Astrocyte of the cerebellum (primary cell): Measurements from ENCODE around the gene C16orf74.

ENCODE experiments used
- DNase-seq: peaks from one replicate; pipeline ENCODE4 v3.0.0-alpha.2; 2011; ENCODE audit warnings: low read depth
- H3K4me3 ChIP-seq: 2 replicates; pipeline ENCODE4 v1.5.1; 2011; ENCODE audit warnings: mild to moderate bottlenecking, low read depth, low read length, moderate library complexity
- CTCF ChIP-seq: IDR thresholded peaks from 2 replicates; pipeline ENCODE4 v1.5.1; 2012; ENCODE audit warnings: low read length, low read depth, moderate library complexity, mild to moderate bottlenecking; ENCODE audit errors: missing control alignments
- in situ Hi-C: cut with HindIII; loops from 2 replicates; pipeline ENCODE4 v1.10.0; 2017; ENCODE audit warnings: low sequenced_read_pairs

C16orf74 gene

DNA sequence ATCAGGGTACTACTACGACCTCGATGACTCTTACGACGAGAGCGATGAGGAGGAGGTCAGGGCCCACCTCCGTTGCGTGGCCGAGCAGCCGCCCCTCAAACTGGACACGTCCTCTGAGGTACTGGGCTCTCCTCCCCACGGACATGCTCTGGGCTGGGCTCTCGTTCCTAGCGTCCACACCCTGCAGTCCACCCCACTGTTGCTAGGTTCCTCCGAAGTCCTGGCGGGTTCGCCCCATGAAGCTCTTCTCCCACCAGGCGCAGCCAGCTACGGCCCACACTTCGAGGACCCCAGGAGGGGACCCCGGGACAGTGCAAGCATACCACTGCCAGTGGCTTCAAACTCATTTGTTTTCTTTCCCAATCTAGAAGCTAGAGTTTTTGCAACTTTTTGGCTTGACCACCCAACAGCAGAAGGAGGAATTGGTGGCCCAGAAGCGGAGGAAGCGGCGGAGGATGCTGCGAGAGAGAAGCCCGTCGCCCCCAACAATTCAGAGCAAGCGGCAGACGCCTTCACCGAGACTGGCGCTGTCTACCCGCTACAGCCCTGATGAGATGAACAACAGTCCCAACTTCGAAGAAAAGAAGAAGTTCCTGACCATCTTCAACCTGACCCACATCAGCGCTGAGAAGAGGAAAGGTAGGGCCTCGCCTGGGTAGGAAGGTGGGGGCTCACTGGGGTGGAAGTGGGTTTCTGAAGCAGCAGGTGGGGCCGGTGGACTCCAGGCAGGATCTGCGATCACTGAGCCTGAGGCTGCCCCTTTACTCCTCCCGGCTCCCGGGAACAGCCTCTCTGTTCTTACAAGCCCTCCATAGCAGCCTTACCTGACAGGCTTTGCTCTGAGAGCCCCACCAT lies 87.7 kb downstream of the C16orf74 start:
- in situ Hi-C loops: no loop called here
- no peak overlapping the region for H3K4me3 ChIP-seq
- no peak for DNase-seq
- no peak for TF ChIP-seq CTCF

DNA sequence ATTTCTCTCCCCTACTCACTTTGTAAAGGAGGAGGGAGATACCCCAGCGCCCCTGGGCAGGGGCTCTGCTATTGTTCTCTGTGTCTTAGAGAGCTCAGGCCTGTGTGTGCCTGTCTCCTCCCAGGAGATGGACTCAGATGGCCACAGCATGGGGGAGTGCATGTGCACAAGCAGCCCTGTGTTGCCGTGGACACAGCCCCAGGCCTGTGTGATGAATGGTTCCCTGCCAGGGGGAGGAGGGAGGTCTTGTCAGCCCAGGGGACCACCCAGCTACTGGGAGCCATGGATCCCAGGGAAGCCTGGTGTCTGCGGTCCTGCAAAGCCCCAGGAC lies 88.4 kb downstream of the C16orf74 start:
- in situ Hi-C loops: no loop called here
- no peak for DNase-seq
- TF ChIP-seq CTCF: no peak
- no peak overlapping the region for H3K4me3 ChIP-seq

GRCh38 chr16:85661740-85662481 lies 89.0 kb downstream of the C16orf74 start:
- in situ Hi-C loops: no loop called here
- DNase-seq: no peak
- TF ChIP-seq CTCF: no peak

GRCh38 chr16:85660843-85661739 lies 89.8 kb downstream of the C16orf74 start:
- DNase-seq: no peak
- in situ Hi-C loops: no loop called here
- no peak overlapping the region for H3K4me3 ChIP-seq
- no peak for TF ChIP-seq CTCF

More at GRCh38 chr16:85661740-85662481, 89.0 kb downstream of the C16orf74 start:
- no peak overlapping the region for H3K4me3 ChIP-seq

GRCh38 chr16:85659805-85660511 lies 90.9 kb downstream of the C16orf74 start:
- peak; percentile 18 for DNase-seq
- in situ Hi-C loops: no loop called here
- H3K4me3 ChIP-seq: no peak overlapping the region
- TF ChIP-seq CTCF: peak; percentile 99
